ENCODE results near the gene CHKB. TPM values are rescaled to one million over a fixed set of nuclear protein-coding genes. Genes with fewer than 3 reads are reported as not detected.

CHKB gene
- total and polyA plus RNA-seq, 2 of the 8 experiments (the other 6 are each of a cell fraction or from before 2014, with no cell fraction given), result 27.9 to 42.2 TPM

DNA sequence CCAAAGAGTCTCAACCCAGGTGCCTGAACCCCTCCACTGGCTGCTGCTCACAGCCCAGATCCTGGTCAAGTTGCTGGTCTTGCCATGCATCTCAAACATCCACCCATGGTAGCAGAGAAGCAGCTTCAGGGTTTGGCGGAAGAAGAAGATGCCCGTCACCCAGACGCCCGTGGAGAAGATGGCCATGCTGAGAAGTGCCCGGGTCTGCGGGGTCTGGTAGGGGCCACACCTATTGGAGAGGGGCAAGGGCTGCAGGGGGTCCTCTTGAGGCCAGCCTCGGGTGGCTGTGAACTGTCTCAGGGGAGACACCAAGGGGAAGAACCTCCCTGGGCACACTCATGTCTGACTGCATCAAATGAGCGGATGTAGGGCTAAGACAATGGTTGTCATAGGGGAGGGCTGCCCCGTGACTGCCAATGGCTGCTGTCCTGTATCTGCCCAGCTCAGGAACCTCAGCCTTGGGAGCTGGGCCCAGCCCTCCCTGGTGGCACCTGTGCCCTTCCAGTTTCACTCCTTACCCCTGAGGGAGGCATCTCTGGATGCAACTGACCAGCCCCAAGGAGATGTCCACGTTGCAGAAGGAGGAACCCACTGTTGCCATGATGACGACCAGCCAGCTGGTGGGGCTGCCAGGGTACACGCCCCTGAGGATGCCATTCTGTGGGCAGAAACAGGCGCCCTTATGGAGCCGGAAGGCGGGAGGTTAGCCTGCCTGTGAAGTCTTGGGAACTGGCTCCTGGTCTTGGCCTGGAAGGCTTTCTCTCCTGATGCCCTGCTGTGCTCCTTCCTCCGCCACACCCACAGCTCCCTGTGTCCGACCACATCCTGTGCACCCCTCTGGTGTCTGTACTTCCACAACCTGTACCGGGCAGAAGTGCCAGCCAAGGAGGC is 5.6 kb downstream of the CHKB start (continued):
- TF ChIP-seq, protein P1, sequence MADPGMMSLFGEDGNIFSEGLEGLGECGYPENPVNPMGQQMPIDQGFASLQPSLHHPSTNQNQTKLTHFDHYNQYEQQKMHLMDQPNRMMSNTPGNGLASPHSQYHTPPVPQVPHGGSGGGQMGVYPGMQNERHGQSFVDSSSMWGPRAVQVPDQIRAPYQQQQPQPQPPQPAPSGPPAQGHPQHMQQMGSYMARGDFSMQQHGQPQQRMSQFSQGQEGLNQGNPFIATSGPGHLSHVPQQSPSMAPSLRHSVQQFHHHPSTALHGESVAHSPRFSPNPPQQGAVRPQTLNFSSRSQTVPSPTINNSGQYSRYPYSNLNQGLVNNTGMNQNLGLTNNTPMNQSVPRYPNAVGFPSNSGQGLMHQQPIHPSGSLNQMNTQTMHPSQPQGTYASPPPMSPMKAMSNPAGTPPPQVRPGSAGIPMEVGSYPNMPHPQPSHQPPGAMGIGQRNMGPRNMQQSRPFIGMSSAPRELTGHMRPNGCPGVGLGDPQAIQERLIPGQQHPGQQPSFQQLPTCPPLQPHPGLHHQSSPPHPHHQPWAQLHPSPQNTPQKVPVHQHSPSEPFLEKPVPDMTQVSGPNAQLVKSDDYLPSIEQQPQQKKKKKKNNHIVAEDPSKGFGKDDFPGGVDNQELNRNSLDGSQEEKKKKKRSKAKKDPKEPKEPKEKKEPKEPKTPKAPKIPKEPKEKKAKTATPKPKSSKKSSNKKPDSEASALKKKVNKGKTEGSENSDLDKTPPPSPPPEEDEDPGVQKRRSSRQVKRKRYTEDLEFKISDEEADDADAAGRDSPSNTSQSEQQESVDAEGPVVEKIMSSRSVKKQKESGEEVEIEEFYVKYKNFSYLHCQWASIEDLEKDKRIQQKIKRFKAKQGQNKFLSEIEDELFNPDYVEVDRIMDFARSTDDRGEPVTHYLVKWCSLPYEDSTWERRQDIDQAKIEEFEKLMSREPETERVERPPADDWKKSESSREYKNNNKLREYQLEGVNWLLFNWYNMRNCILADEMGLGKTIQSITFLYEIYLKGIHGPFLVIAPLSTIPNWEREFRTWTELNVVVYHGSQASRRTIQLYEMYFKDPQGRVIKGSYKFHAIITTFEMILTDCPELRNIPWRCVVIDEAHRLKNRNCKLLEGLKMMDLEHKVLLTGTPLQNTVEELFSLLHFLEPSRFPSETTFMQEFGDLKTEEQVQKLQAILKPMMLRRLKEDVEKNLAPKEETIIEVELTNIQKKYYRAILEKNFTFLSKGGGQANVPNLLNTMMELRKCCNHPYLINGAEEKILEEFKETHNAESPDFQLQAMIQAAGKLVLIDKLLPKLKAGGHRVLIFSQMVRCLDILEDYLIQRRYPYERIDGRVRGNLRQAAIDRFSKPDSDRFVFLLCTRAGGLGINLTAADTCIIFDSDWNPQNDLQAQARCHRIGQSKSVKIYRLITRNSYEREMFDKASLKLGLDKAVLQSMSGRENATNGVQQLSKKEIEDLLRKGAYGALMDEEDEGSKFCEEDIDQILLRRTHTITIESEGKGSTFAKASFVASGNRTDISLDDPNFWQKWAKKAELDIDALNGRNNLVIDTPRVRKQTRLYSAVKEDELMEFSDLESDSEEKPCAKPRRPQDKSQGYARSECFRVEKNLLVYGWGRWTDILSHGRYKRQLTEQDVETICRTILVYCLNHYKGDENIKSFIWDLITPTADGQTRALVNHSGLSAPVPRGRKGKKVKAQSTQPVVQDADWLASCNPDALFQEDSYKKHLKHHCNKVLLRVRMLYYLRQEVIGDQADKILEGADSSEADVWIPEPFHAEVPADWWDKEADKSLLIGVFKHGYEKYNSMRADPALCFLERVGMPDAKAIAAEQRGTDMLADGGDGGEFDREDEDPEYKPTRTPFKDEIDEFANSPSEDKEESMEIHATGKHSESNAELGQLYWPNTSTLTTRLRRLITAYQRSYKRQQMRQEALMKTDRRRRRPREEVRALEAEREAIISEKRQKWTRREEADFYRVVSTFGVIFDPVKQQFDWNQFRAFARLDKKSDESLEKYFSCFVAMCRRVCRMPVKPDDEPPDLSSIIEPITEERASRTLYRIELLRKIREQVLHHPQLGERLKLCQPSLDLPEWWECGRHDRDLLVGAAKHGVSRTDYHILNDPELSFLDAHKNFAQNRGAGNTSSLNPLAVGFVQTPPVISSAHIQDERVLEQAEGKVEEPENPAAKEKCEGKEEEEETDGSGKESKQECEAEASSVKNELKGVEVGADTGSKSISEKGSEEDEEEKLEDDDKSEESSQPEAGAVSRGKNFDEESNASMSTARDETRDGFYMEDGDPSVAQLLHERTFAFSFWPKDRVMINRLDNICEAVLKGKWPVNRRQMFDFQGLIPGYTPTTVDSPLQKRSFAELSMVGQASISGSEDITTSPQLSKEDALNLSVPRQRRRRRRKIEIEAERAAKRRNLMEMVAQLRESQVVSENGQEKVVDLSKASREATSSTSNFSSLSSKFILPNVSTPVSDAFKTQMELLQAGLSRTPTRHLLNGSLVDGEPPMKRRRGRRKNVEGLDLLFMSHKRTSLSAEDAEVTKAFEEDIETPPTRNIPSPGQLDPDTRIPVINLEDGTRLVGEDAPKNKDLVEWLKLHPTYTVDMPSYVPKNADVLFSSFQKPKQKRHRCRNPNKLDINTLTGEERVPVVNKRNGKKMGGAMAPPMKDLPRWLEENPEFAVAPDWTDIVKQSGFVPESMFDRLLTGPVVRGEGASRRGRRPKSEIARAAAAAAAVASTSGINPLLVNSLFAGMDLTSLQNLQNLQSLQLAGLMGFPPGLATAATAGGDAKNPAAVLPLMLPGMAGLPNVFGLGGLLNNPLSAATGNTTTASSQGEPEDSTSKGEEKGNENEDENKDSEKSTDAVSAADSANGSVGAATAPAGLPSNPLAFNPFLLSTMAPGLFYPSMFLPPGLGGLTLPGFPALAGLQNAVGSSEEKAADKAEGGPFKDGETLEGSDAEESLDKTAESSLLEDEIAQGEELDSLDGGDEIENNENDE (IDR thresholded peaks at IDR 0.05; ENCODE audit: insufficient replicate concordance, low read length), result no peak
- TF ChIP-seq TEAD4 (IDR thresholded peaks at IDR 0.05; ENCODE audit: low read depth, low read length), result no peak
- no peak for TF ChIP-seq KDM5A (IDR thresholded peaks at IDR 0.05; ENCODE audit: low read length)
- TF ChIP-seq TAF1 (IDR thresholded peaks at IDR 0.05; ENCODE audit: low read depth, low read length), result no peak
- TF ChIP-seq ZNF274 (IDR thresholded peaks at IDR 0.05; ENCODE audit: borderline replicate concordance, extremely low read depth, low read length), result no peak
- TF ChIP-seq CTCF (IDR thresholded peaks at IDR 0.05; ENCODE audit: control extremely low read depth in 1 of 3, insufficient read depth in 1 of 3, low read depth in 1 of 3, low read length in 3 of 3), result no peak
- no peak for TF ChIP-seq TBP (IDR thresholded peaks at IDR 0.05; ENCODE audit: low read depth, low read length)
